Ovary (tissue), 9 donors: ENCODE results near the gene NYAP2. TPM values are rescaled to one million over a fixed set of nuclear protein-coding genes. Genes with fewer than 3 reads are reported as not detected.

ENCODE experiments used
- DNase-seq, 5 donors: peaks; one replicate each; pipeline ENCODE4 v3.0.0-alpha.2; 2019 to 2020
- H3K27ac ChIP-seq, 2 donors: fragments of 200-600 bp; one replicate each; pipeline versions ENCODE4 v1.5.1 to v1.8.0; 2019 to 2022
- H3K27me3 ChIP-seq: fragments of 200-600 bp; one replicate; pipeline ENCODE4 v1.8.0; 2022
- H3K36me3 ChIP-seq: fragments of 200-600 bp; sonication (generic); one replicate; pipeline ENCODE4 v1.5.1; 2019
- H3K4me1 ChIP-seq: one replicate; pipeline ENCODE4 v1.8.1; 2013; ENCODE audit warnings: mild to moderate bottlenecking, moderate library complexity; ENCODE audit not compliant: insufficient read depth
- H3K4me3 ChIP-seq: fragments of 200-600 bp; sonication (generic); one replicate; pipeline ENCODE4 v1.5.1; 2017
- H3K9me3 ChIP-seq, 2 donors: fragments of 200-600 bp in 1 of 2; sonication (generic) in 1 of 2; one replicate each; pipeline versions ENCODE4 v1.5.1 to v1.8.1; 2013 to 2019; ENCODE audit warnings: mild to moderate bottlenecking in 1 of 2, moderate library complexity in 1 of 2
- CTCF ChIP-seq, 3 donors: fragments of 450-650 bp in 2 of 3; fragments of 200-600 bp in 1 of 3; IDR thresholded peaks; one replicate each; pipeline versions ENCODE4 v1.5.1 to v1.8.0; 2016 to 2022; ENCODE audit warnings: antibody characterized with exemption in 3 of 3, mild to moderate bottlenecking in 1 of 3
- EP300 ChIP-seq: sonication (generic); formaldehyde crosslinking; IDR thresholded peaks from one replicate; pipeline ENCODE4 v1.6.1; 2017; ENCODE audit warnings: antibody characterized with exemption
- POLR2A ChIP-seq: fragments of 450-650 bp; IDR thresholded peaks from one replicate; pipeline ENCODE4 v1.6.1; 2017; ENCODE audit warnings: antibody characterized with exemption, mild to moderate bottlenecking, moderate library complexity
- WGBS, 3 donors: extraction: QIAGEN DNeasy Blood & Tissue Kit in 1 of 3; methylation state at CpG; one replicate each; pipeline versions ENCODE4 v1.1.5 to v1.1.7; 2013 to 2017; 5-methylcytosine and 5-hydroxymethylcytosine counted together
- intact Hi-C, 4 donors: fragments of 100-400 bp; cut with DNase I; formaldehyde crosslinking; loops; one replicate each; pipeline versions ENCODE4 v1.11.0 to v1.15.1; 2022 to 2023
- polyA plus RNA-seq, 2 donors: library from polyadenylated mRNA; stranded (reverse); fragments of 200-250 nt in 1 of 2; fragments of 350-450 nt in 1 of 2; fragmentation: Illumina TruSeq in 1 of 2; extraction: RNeasy Lipid Tissue Mini Kit (QIAGEN cat#74804) in 1 of 2; gene quantifications; one replicate each; pipeline ENCODE4 v1.2.3, GENCODE V29; 2013 to 2014
- total RNA-seq, 7 donors: library from RNA; depleted of rRNA in 2 of 7; stranded (reverse); fragments of >200 nt in 2 of 7; fragmentation: NEBNext Ultra II Directional in 3 of 7; extraction: Animal tissue kit (Norgen Biotek cat#: 25700) in 3 of 7; gene quantifications; one replicate each; pipeline versions ENCODE4 v1.1.0 to v1.2.4, GENCODE V29; 2016 to 2023
- donor health status: DM: no; HTN: no; CAD: no; lungs with moderate emphysema.
- donor health status: DM: no; HTN: no; CAD: no.
- donor health status: Bipolar disorder and iron deficiency.
- donor health status: DM: yes; HTN: yes; CAD: no.
- donor health status: DM: no; HTN: no; CAD: no.
- donor health status: DM: yes; HTN: yes; CAD: no.

The NYAP2 gene
- total and polyA plus RNA-seq, 9 donors = 0.10 to 0.13 TPM; not detected in 7

DNA sequence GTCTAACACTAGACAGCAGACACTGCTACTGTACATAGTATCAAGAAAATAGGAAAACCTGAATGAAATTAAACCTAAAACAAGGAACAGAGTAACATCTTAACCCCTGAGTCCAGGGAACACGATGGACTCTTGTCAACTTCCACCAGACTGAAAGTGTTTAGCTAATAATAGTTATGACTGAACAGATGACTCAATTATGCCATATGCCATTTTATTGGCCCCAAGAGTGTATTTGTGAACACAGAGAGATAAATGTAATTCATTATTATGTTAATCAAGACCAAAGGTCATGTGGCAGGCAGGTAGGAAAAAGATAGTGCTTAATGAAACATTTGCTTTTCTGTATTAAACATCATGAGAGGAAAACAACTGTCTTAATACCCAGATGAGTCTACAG lies 58.0 kb downstream of the NYAP2 start:
- Histone ChIP-seq H3K36me3 (no peaks in the 10 kb centered on the region), H3K4me1 (no peaks in the 10 kb centered on the region), H3K27ac (no peak overlapping the region), H3K27me3 (no peaks in the 10 kb centered on the region), H3K4me3 (no peak overlapping the region), H3K9me3 (no peaks in the 10 kb centered on the region)
- TF ChIP-seq POLR2A (no peak), EP300 (no peak), CTCF (IDR thresholded peaks at IDR 0.05) (no peak)
- no peak for DNase-seq
- intact Hi-C loops = no loop called here
- WGBS, 3 donors = 35 to 50% (median 43%) methylated on average over 1 of the region's 1 CpG

- intact Hi-C loops = no loop called here
- 25 to 39% (median 30%) methylated on average over 2 of the region's 2 CpGs for WGBS, 3 donors
- H3K9me3 ChIP-seq = no peaks in the 10 kb centered on the region
- H3K27ac ChIP-seq = no peak overlapping the region
- DNase-seq = no peak
- TF ChIP-seq POLR2A (no peak), CTCF (IDR thresholded peaks at IDR 0.05) (no peak), EP300 (no peak)
- no peaks in the 10 kb centered on the region for H3K36me3 ChIP-seq
- no peak overlapping the region for H3K4me3 ChIP-seq
- no peaks in the 10 kb centered on the region for H3K4me1 ChIP-seq
- H3K27me3 ChIP-seq = no peaks in the 10 kb centered on the region
Observed at GRCh38 chr2:225458431-225459117, 59.1 kb downstream of the NYAP2 start.

DNA sequence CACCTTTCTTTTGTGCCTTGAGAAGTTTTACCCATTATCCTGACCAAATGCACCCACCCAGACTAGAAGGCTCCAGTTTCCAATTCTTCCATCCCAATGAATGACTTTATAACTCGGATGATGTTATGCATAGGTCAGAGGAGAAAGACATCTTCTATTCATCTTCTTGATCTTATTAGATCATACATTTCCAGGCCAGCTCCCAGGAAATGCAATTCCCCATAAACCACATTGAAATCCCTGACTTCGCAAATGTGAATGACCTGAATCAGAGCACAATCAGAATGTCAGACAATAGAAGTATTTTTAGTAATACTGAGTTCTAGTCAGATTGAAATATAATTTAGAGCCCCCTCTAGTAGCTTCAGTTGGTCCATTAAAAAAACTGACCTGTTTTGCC lies 62.9 kb downstream of the NYAP2 start:
- intact Hi-C loops = no loop called here

DNA sequence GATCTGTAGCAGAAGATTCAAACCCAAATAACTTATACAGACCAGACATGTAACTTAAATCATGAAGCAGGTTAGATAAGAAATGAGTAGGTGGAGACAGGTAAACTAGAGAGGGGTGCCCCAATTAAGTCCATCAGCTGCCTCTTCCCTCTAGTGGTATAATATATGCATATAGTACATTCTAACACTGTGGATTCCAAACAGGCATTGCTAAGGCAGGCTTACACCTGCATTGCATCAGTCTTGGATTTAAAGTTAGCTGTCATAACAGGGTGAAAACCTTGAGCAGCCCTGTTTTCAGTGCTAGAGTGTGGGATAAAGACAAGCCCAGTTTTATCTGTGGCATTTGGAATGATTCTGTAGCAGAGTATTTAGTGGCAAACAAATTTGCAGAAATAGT lies 63.4 kb downstream of the NYAP2 start:
- H3K4me1 ChIP-seq = no peaks in the 10 kb centered on the region
- no peaks in the 10 kb centered on the region for H3K9me3 ChIP-seq
- no peaks in the 10 kb centered on the region for H3K36me3 ChIP-seq
- DNase-seq = no peak
- no peak overlapping the region for H3K27ac ChIP-seq
- H3K4me3 ChIP-seq = no peak overlapping the region
- intact Hi-C loops = no loop called here
- H3K27me3 ChIP-seq = no peaks in the 10 kb centered on the region
- TF ChIP-seq POLR2A = no peak
- no peak for TF ChIP-seq EP300
- TF ChIP-seq CTCF (IDR thresholded peaks at IDR 0.05) = no peak

More for the DNA sequence above, 62.9 kb downstream of the NYAP2 start:
- TF ChIP-seq CTCF (IDR thresholded peaks at IDR 0.05) = no peak
- Histone ChIP-seq H3K4me3 (no peak overlapping the region), H3K27me3 (no peaks in the 10 kb centered on the region), H3K9me3 (no peaks in the 10 kb centered on the region), H3K27ac (no peak overlapping the region), H3K4me1 (no peaks in the 10 kb centered on the region), H3K36me3 (no peaks in the 10 kb centered on the region)
- no peak for DNase-seq
- WGBS, 3 donors = 88 to 92% (median 92%) methylated on average over 2 of the region's 2 CpGs
